ENCODE data around the gene RCAN1.
"Not testable (repeated sequence)": the region's sequence is repeated elsewhere in the genome, so short reads cannot be mapped to it uniquely, and the experiment has no call there.

- not testable (repeated sequence) for TF ChIP-seq CTCF (conservative IDR thresholded peaks at IDR 0.05; ENCODE audit: low read depth, low read length); EZH2 (IDR thresholded peaks at IDR 0.05; ENCODE audit: borderline replicate concordance, low read depth, low read length, poor library complexity, severe bottlenecking)
Measured at GRCh38 chr21:34554670-34555069, 60.2 kb downstream of the RCAN1 start.
